ENCODE results near the gene OLFM2.

GRCh38 chr19:9961103-9961502 lies 24.8 kb upstream of the OLFM2 start:
- TF ChIP-seq EZH2 (IDR thresholded peaks at IDR 0.05; ENCODE audit: insufficient read depth, poor library complexity, severe bottlenecking) (no peak), EZH2phosphoT487 (IDR thresholded peaks at IDR 0.05; ENCODE audit: insufficient read depth, low read depth) (no peak)
